Activated naive CD8-positive, alpha-beta T cell (primary cell): ENCODE results near the gene CAMTA1.

ENCODE experiments used
- H3K27ac Mint-ChIP-seq: one replicate; pipeline ENCODE4 v1.8.0; 2021; ENCODE audit warnings: mixed read lengths
- H3K27me3 Mint-ChIP-seq: one replicate; pipeline ENCODE4 v1.8.0; 2021; ENCODE audit warnings: mixed read lengths
- H3K36me3 Mint-ChIP-seq: one replicate; pipeline ENCODE4 v1.8.0; 2021; ENCODE audit warnings: mixed read lengths
- H3K4me1 Mint-ChIP-seq: one replicate; pipeline ENCODE4 v1.8.0; 2021; ENCODE audit warnings: low read depth, mixed read lengths
- H3K4me3 Mint-ChIP-seq: one replicate; pipeline ENCODE4 v1.8.0; 2021; ENCODE audit warnings: mild to moderate bottlenecking, mixed read lengths
- H3K9me3 Mint-ChIP-seq: one replicate; pipeline ENCODE4 v1.8.0; 2021; ENCODE audit warnings: low read depth, mixed read lengths

The CAMTA1 gene

GRCh38 chr1:7468248-7468647 lies 683.0 kb downstream of the CAMTA1 start:
- no peak overlapping the region for H3K27ac Mint-ChIP-seq
- H3K9me3 Mint-ChIP-seq, result no peaks in the 10 kb centered on the region
- no peaks in the 10 kb centered on the region for H3K27me3 Mint-ChIP-seq
- H3K4me3 Mint-ChIP-seq, result no peak overlapping the region
- no peaks in the 10 kb centered on the region for H3K36me3 Mint-ChIP-seq
- no peaks in the 10 kb centered on the region for H3K4me1 Mint-ChIP-seq

GRCh38 chr1:7469255-7469938 lies 684.1 kb downstream of the CAMTA1 start:
- Mint-ChIP-seq H3K27ac (no peak overlapping the region), H3K36me3 (no peaks in the 10 kb centered on the region), H3K4me1 (no peaks in the 10 kb centered on the region), H3K4me3 (no peak overlapping the region), H3K27me3 (no peaks in the 10 kb centered on the region), H3K9me3 (no peaks in the 10 kb centered on the region)

GRCh38 chr1:7470904-7471638 lies 685.8 kb downstream of the CAMTA1 start:
- H3K36me3 Mint-ChIP-seq, result no peaks in the 10 kb centered on the region

DNA sequence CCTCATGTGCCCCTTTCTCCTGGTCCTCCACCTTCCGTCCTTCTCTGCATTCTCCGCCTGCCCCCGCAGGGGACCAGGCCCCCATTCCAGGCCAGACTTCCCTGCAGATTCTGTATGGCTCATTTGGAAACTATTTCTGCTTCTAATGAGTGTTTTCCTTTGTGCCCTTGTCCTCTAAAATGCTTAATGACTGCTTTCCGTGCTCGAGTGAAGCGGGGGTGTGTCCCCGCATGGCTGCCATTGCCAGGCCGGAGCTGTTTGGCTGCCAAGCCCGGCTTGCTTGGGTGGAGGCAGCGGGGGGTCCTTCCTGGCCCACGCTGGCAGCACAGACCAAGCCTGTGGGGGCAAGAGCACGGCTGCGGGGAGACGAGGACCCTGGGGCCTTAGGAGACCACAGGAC lies 686.6 kb downstream of the CAMTA1 start:
- Mint-ChIP-seq H3K27me3 (no peaks in the 10 kb centered on the region), H3K4me1 (no peaks in the 10 kb centered on the region), H3K27ac (no peak overlapping the region), H3K4me3 (no peak overlapping the region), H3K36me3 (no peaks in the 10 kb centered on the region), H3K9me3 (no peaks in the 10 kb centered on the region)

More at GRCh38 chr1:7470904-7471638, 685.8 kb downstream of the CAMTA1 start:
- H3K27me3 Mint-ChIP-seq, result no peaks in the 10 kb centered on the region
- no peaks in the 10 kb centered on the region for H3K4me1 Mint-ChIP-seq
- no peaks in the 10 kb centered on the region for H3K9me3 Mint-ChIP-seq
- H3K4me3 Mint-ChIP-seq, result no peak overlapping the region
- H3K27ac Mint-ChIP-seq, result no peak overlapping the region

GRCh38 chr1:7473223-7474142 lies 688.2 kb downstream of the CAMTA1 start:
- Mint-ChIP-seq H3K4me3 (no peak overlapping the region), H3K27ac (no peak overlapping the region), H3K9me3 (no peaks in the 10 kb centered on the region), H3K4me1 (no peaks in the 10 kb centered on the region), H3K27me3 (no peaks in the 10 kb centered on the region), H3K36me3 (no peaks in the 10 kb centered on the region)

GRCh38 chr1:7474143-7474490 lies 688.9 kb downstream of the CAMTA1 start:
- Mint-ChIP-seq H3K9me3 (no peaks in the 10 kb centered on the region), H3K36me3 (no peaks in the 10 kb centered on the region), H3K4me1 (no peaks in the 10 kb centered on the region), H3K27ac (no peak overlapping the region), H3K4me3 (no peak overlapping the region), H3K27me3 (no peaks in the 10 kb centered on the region)

GRCh38 chr1:7474786-7475502 lies 689.7 kb downstream of the CAMTA1 start:
- H3K27me3 Mint-ChIP-seq, result no peaks in the 10 kb centered on the region
- no peaks in the 10 kb centered on the region for H3K36me3 Mint-ChIP-seq
- no peak overlapping the region for H3K27ac Mint-ChIP-seq
- H3K4me1 Mint-ChIP-seq, result no peaks in the 10 kb centered on the region
- no peak overlapping the region for H3K4me3 Mint-ChIP-seq
- H3K9me3 Mint-ChIP-seq, result no peaks in the 10 kb centered on the region

DNA sequence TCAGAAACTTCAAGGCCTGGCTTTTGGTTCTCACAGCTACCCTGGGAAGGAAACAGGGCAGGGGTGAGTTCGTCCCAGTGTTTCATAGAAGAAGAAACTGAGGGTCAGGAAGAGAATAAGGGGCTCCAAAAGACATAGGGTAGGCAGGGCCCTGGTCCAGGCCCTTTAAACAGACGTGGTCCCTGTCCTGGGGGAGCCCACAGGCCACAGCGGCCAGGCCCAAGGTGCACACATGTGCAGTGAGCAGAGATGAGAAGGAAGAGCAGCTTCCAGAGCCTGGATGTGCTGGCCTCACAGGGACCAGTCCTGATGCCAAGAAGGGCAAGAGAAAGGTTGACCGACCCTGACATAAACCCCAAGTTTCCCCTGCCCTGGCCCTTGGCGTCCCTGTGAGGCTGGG lies 690.4 kb downstream of the CAMTA1 start:
- Mint-ChIP-seq H3K4me1 (no peaks in the 10 kb centered on the region), H3K27ac (no peak overlapping the region), H3K27me3 (no peaks in the 10 kb centered on the region)

GRCh38 chr1:7476402-7476801 lies 691.1 kb downstream of the CAMTA1 start:
- Mint-ChIP-seq H3K9me3 (no peaks in the 10 kb centered on the region), H3K27ac (no peak overlapping the region), H3K36me3 (no peaks in the 10 kb centered on the region), H3K4me3 (no peak overlapping the region), H3K27me3 (no peaks in the 10 kb centered on the region), H3K4me1 (no peaks in the 10 kb centered on the region)

More for the DNA sequence above, 690.4 kb downstream of the CAMTA1 start:
- no peaks in the 10 kb centered on the region for H3K9me3 Mint-ChIP-seq
- no peak overlapping the region for H3K4me3 Mint-ChIP-seq
- no peaks in the 10 kb centered on the region for H3K36me3 Mint-ChIP-seq

GRCh38 chr1:7476861-7477547 lies 691.8 kb downstream of the CAMTA1 start:
- Mint-ChIP-seq H3K36me3 (no peaks in the 10 kb centered on the region), H3K27ac (no peak overlapping the region), H3K4me3 (no peak overlapping the region), H3K27me3 (no peaks in the 10 kb centered on the region), H3K4me1 (no peaks in the 10 kb centered on the region), H3K9me3 (no peaks in the 10 kb centered on the region)

DNA sequence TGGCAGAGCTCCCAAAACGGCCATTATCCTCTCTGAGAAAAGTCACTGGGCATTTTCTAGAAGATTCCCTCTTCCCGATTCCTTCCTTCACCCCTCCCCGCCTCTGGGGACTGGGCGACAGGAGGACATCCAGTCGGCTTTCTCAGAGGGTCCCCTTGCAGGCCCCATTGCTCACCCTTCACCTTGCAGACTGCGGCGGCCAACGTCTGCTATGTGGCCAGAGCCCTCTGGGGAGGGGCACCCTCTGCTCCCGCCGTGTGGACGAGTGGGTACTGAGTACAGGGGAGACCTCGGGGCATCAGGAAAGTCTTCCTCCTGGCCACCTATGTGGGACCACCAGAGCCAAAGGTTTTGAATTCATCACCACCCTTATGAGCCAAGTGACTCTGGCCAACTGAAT lies 692.3 kb downstream of the CAMTA1 start:
- Mint-ChIP-seq H3K36me3 (no peaks in the 10 kb centered on the region), H3K9me3 (no peaks in the 10 kb centered on the region), H3K27ac (no peak overlapping the region), H3K4me3 (no peak overlapping the region), H3K27me3 (no peaks in the 10 kb centered on the region), H3K4me1 (no peaks in the 10 kb centered on the region)

GRCh38 chr1:7478142-7478790 lies 693.0 kb downstream of the CAMTA1 start:
- H3K4me3 Mint-ChIP-seq, result no peak overlapping the region
- no peaks in the 10 kb centered on the region for H3K9me3 Mint-ChIP-seq
- no peaks in the 10 kb centered on the region for H3K36me3 Mint-ChIP-seq
- H3K27ac Mint-ChIP-seq, result no peak overlapping the region
- no peaks in the 10 kb centered on the region for H3K4me1 Mint-ChIP-seq
- peaks cover 4% of the 10 kb centered on the region for H3K27me3 Mint-ChIP-seq

GRCh38 chr1:7478809-7479499 lies 693.7 kb downstream of the CAMTA1 start:
- Mint-ChIP-seq H3K27ac (no peak overlapping the region), H3K9me3 (no peaks in the 10 kb centered on the region), H3K4me3 (no peak overlapping the region), H3K36me3 (no peaks in the 10 kb centered on the region), H3K4me1 (no peaks in the 10 kb centered on the region), H3K27me3 (peaks cover 4% of the 10 kb centered on the region)
